HG03060 (cell line): ENCODE data around the gene RTN4RL2.

Experiments used
- ATAC-seq: cut with Tn5 transposase; IDR thresholded peaks from one replicate; pipeline ENCODE4 v1.9.1; 2021; ENCODE audit warnings: low read depth, moderate number of reproducible peaks; ENCODE audit not compliant: unreplicated experiment

The RTN4RL2 gene

GRCh38 chr11:57496109-57496820 lies 35.9 kb downstream of the RTN4RL2 start:
- ATAC-seq: no peak

GRCh38 chr11:57497303-57498247 lies 37.2 kb downstream of the RTN4RL2 start:
- ATAC-seq: no peak

GRCh38 chr11:57498540-57498939 lies 38.2 kb downstream of the RTN4RL2 start:
- no peak for ATAC-seq

GRCh38 chr11:57499413-57499982 lies 39.2 kb downstream of the RTN4RL2 start:
- no peak for ATAC-seq

- ATAC-seq: no peak
Measured at GRCh38 chr11:57499983-57500461, 39.7 kb downstream of the RTN4RL2 start.

GRCh38 chr11:57500515-57500914 lies 40.2 kb downstream of the RTN4RL2 start:
- ATAC-seq: no peak

GRCh38 chr11:57500926-57501325 lies 40.6 kb downstream of the RTN4RL2 start:
- no peak for ATAC-seq

GRCh38 chr11:57501953-57502352 lies 41.6 kb downstream of the RTN4RL2 start:
- ATAC-seq: no peak

GRCh38 chr11:57502376-57502775 lies 42.0 kb downstream of the RTN4RL2 start:
- no peak for ATAC-seq

GRCh38 chr11:57502870-57503269 lies 42.5 kb downstream of the RTN4RL2 start:
- no peak for ATAC-seq

- no peak for ATAC-seq
Measured at GRCh38 chr11:57504511-57504910, 44.2 kb downstream of the RTN4RL2 start.

- ATAC-seq: no peak
Measured at GRCh38 chr11:57506522-57506921, 46.2 kb downstream of the RTN4RL2 start.

GRCh38 chr11:57508341-57509170 lies 48.2 kb downstream of the RTN4RL2 start:
- ATAC-seq: no peak

GRCh38 chr11:57511741-57512430 lies 51.6 kb downstream of the RTN4RL2 start:
- ATAC-seq: no peak

- no peak for ATAC-seq
Measured at GRCh38 chr11:57512646-57513451, 52.5 kb downstream of the RTN4RL2 start.

- no peak for ATAC-seq
Measured at GRCh38 chr11:57513452-57513795, 53.1 kb downstream of the RTN4RL2 start.

GRCh38 chr11:57513911-57514537 lies 53.7 kb downstream of the RTN4RL2 start:
- no peak for ATAC-seq

GRCh38 chr11:57514538-57515331 lies 54.4 kb downstream of the RTN4RL2 start:
- no peak for ATAC-seq
